HG02870 (cell line): Measurements from ENCODE around the gene ELOVL6.
"Not testable (repeated sequence)": the region's sequence is repeated elsewhere in the genome, so short reads cannot be mapped to it uniquely, and the experiment has no call there.

Experiments
- ATAC-seq: cut with Tn5 transposase; IDR thresholded peaks from one replicate; pipeline ENCODE4 v1.9.1; 2021; ENCODE audit warnings: mild to moderate bottlenecking, moderate library complexity; ENCODE audit not compliant: unreplicated experiment

ELOVL6 gene

DNA sequence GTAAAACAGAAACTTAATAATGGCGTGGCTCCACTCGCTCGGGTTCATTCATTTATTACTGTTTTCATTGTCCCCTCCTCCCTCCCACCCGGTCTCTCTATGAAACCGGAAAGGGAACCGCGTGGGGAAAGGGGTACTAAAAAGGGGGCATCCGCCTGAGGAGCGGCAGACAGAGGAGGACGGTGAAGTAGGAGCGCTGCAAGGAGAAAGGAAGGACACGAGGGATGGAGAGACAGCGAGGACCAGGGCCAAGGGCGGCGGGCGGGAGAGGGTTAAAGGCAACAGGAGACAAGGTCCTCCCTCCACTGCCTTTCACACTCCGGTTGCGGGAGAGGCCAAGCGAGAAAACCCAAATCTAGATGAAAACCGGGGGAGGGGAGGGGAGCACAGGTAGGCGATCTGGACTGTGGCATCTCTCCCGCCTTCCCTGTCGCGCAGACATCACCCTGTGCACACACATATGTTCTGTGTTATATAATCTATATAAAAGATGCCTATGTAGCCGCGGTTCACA lies 829 bp downstream of the ELOVL6 start:
- peak; percentile 3 for ATAC-seq

DNA sequence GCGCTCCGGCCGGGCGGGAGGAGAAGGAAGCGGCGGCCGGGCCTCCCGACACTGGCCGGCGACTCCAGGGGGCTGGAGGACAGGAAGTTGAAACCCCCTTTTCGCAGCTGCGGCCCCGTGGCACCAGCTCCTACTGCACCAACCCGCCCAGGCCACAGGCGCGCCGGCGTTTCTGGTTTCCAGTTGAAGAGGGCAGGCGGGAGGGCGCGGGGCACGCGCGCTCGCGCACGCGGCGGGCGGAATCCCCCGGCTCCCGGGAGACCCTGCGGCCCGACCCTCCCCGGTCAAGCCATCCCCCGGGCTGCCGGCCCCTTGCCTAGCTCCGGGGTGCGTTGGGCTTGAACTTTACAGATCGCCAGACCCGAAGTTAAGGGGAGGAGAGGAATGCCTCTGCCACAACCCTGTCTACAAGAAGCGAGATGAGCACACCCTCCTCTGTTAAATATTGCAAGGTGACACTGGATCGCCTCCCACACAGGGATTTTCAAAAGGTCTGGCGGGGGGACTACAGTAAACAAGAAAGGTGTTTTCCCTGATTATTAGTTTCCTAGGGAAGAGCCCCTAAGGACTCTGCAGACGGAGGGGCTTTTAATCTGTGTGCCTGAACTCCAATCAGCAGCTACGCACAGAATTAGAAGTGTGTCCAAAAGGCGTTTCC lies 1.4 kb downstream of the ELOVL6 start:
- peak; percentile 17 for ATAC-seq

DNA sequence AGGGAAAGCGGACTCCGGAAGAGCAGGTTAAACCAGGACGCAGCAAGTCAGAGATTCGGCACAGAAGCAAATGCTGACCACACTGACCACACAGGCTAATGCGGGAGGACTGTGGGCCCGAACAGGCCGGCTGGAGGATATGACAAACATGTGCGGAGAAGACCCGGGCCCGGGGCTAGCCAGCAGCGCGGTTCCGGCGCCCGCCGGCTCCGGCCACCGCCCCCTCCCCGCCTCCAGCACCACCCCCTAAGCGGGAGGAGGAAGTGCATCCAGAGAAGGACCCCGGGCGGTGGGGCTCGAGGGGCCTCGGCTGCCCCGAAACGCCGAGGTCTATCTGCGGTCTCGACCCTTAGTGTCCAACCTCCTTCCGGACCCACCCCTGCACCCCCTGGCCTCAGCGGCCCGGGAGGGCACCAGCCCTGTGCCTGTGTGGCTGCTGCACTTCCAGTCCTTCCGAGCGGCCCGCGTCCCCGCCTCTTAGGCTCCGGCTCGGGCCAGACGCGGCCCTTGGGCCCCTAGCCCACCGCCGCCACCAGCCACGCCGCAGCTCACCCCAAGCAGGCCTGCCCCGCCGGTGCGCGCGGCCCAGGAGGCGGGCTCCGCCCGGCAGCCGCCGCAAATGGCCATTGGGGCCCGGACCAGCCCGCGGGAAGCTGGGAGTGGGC lies 2.1 kb downstream of the ELOVL6 start:
- peak; percentile 29 for ATAC-seq

DNA sequence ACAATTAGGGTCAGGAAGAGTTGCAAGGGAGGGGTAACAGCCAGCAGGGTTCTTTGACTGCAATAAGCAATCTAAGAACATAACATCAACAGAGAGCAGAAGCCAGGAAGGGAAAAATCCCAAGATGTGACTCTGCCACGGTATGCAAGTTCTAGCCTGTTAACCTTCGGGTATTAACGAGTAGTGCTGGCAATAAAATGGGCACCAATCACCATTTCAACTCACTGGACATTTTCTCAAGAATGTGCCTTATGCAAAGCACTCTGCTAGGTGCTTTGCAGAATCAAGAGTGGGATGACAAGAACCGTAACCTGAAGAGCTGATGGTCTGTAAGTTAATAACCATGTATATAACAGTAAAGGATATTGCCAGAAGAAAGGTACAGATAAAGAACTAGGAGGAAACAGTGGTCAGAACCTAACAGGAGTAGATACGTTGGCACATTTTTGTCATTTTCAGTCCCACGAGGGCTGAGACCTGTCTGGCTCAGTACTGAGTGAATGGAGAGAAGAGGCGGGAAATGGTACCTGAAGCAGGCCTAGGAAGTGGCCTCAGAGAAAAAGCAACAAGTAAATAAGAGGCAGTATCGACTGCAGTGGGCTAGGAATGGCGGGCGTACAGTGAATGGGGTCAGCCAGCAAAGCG lies 2.7 kb downstream of the ELOVL6 start:
- ATAC-seq = peak; percentile 1

DNA sequence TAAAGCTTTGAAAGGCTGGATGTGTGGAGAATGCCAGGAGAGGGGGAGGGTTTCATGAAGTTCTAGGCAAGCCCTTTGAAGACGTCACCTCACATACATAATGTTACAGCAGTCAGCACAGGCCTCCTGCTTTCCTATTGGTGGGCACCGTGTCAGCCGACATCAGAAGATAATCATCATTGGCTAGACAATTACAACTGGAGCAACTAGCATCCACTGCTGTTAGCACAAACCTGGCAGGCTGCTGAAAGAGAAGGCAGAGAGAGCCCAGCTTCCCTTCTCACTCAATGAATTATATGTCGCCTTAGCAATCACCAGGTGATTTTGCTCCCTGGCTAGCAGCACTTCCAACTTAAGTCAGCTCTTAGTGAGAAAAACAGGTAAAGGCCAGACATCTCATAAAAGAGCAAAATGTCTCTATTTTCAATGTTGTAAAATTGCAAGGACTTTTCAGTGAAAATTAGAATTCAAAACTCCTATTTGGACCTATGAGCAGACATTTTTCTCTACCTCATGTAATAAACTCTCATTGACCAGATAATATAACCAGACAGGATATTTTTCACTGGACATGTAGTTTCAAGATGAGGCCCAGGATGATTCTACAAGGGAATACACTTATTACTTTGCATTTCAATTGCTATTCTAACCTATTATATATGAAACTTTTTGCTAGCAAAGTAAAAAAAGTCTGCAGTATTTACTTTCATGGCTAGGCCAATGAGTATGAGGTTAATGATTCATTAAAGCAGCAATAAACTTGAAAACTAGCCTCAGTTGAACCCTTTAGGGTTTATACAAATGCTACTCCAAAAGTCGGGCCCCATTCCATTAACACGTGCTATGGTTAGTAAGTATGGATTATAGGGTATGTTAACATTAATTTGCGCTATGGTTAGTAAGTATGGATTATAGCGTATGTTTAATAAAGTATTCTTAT lies 4.3 kb downstream of the ELOVL6 start:
- peak; percentile 84 for ATAC-seq

DNA sequence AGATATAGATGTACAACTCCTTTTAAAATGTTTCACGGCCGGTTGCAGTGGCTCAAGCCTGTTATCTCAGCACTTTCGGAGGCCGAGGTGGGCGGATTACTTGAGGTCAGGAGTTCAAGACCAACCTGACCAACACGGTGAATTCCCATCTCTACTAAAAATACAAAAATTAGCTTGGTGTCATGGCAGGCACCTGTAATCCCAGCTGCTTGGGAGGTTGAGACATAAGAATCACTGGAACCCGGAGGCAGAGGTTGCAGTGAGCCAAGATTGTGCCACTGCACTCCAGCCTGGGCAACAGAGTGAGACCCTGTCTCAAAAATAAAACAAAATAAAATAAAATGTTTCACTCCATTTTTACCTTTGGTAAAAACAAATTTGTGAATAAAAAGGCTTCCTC lies 5.1 kb downstream of the ELOVL6 start:
- ATAC-seq = not testable (repeated sequence)

DNA sequence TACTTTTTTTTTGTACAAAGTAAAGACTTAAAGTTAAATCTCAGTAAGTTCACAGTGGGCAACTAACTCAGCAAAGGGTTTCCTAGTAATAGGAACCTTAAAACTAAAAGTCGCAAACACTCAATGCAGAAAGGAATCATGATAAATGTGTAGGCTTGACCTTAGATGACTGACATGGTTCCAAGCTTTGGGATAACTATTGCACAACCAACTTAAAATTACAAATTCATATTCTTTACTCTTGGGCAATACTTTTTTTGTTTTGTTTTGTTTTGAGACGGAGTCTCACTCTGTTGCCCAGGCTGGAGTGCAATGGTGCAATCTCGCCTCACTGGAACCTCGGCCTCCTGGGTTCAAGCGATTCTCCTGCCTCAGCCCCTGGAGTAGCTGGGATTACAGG lies 8.2 kb downstream of the ELOVL6 start:
- no peak for ATAC-seq

DNA sequence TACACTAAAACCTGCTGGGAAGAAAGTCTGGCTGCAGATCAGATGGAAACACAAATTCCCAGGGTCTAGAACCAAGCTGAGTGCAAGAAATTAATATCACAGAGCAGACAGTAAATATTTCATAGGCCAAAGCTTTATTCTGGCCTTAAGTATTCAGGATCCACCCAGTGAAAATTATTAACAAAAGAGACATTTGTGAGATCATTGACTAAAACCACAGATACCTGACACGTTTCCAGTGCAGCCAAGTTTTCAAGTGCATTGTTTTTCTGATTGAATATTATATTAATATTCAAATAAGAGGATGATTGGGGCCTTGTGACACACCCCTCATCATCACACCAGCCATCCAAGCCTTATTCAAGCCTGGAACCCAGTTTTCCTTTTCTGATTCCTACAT lies 10.3 kb downstream of the ELOVL6 start:
- ATAC-seq = no peak

DNA sequence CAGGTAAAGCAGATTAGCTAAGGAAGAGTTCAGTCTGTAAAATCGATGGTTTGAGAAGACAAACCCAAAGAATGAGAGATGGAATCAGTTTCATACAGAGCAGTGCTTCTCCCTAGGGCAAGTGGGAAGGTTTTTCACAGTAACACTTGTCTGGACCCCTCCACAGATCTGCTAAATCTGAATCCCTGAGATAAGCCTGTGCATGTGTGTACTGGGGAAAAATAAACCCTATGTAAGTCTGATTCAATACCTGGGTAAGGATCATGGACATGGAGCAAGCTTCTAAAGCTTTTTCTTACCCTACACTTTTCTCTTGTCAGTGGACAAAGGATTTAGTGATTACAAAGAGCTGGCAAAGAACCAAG lies 13.6 kb downstream of the ELOVL6 start:
- ATAC-seq = no peak

DNA sequence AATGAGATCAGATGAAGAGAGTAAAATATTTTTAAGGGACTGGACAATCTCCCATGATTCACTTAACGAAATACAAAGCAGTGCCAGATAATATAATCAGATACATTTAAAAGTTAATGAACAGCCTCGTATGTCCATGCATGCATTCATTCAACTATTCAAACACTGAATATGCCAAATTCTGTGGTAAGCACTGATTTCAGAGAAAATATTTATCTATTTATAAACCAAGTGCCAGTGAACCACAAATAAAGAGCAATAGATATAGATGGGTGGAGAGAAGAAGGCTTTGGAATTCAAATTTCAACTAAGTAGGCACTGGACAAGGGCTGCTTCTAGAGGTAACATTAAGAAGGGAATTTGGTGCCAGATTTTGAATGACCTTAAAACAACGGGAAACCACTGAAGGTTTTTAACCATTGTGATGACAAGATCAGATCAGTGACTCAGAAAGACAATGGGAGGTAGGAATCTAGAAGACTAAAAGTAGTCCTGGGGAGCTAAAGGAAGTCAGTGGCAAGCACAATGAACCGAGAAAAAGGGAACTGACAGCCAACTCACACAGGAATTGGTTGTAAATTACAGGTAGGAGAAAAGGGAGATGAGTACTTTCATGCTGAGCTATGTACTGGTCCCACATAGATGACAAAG lies 14.2 kb downstream of the ELOVL6 start:
- no peak for ATAC-seq

DNA sequence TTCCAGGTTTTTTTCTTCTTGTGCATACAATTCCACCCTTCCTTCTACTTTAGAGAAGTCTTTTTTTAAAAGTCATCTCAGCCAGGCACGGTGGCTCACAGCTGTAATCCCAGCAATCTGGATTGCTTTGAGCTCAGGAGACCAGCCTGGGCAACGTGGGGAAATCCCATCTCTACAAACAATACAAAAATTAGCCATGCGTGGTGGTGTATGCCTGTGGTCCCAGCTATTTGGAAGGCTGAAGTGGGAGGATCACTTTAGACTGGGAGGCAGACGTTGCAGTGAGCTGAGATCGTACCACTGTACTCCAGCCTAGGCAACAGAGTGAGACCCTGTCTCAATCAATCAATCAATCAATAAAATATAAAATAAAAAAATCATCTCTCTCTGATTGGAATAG lies 14.8 kb downstream of the ELOVL6 start:
- no peak for ATAC-seq

DNA sequence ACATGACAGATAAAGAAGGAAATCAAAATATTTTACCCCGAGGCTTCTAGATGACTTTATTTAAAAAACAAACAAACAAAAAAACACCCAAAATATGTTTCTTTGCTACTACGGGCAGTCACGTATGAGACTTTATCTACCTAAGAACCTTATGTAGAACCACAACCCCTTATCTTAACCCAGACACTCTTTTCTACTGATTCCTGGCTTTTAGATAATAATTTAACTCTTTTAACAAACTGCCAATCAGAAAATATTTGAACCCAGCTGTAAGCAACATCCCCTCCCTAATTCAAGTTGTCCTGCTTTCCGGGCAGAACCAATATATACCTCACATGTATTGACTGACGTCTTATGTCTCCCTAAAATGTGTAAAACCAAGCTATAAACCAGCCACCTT lies 15.4 kb downstream of the ELOVL6 start:
- ATAC-seq = no peak

DNA sequence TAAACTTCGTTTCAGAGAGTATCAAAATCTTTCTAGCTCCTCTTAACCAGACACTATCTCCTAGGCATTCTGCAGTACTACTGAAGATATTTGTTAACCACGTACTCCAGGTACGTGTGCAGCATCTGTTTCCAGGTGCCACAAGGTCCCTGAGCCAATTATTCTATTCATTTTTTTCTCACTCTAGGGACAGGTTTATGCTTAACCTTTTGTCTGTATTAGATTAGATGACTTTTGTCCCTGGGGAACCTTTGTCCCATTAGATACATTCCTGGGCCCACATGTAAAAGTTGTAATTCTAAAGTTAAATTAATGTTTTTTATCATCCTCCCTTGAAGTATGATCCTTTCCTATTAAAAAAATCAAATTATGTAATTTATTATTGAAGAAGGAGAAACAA lies 16.5 kb downstream of the ELOVL6 start:
- ATAC-seq = no peak

DNA sequence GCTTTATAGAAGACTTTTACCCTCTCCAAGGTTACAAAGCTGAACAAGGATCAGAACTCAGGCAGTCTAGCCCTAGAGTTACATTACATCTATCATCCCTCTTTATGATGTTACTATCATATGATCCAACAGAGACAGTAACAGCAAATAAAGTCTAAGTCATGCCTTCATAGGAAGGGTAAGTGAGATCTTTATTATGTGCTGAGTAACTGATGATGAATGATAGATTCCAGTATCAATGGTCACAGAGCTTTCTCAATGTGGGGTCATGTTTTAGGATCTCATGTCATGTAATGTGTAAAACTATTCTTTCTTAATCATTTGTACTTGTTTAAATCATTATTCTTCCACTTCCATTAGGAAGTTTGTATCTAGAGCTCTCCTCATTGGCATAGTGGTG lies 22.8 kb downstream of the ELOVL6 start:
- no peak for ATAC-seq

DNA sequence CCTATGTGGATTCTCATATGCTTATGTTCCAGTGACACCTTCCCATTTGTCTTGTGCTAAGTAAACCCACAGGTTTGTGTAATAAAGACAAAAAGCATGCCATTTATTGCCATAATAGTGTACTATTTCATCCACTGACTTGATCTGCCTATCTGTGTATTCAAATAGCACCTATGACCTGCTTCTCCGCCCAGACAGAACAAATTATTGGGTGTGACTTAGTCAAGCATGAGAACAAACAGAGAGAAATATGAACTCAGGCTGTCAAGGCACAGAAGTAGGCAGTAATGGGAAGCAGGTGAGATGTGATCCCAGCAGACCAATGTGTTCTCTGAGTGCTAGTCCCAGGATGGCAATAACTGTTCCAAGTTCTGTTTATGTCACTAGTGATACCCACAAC lies 25.4 kb downstream of the ELOVL6 start:
- no peak for ATAC-seq

DNA sequence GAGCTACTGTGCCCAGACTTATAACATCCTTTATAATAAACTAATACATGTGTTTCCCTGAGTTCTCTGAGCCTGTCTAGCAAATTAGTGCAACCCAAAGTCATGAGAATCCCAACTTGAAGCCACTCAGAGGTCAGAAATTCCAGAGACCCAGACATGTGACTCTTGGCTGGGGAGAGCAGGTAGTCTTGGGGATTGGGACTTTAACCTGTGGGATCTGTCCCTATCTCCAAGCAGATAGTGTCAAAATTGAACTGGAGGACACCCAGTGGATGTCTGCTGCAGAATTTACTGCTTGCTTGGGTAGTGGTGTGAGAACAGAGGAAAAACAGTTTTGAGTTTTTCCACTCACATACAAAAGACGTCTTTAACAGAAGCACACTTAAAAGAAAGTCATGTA lies 26.4 kb downstream of the ELOVL6 start:
- ATAC-seq = no peak

DNA sequence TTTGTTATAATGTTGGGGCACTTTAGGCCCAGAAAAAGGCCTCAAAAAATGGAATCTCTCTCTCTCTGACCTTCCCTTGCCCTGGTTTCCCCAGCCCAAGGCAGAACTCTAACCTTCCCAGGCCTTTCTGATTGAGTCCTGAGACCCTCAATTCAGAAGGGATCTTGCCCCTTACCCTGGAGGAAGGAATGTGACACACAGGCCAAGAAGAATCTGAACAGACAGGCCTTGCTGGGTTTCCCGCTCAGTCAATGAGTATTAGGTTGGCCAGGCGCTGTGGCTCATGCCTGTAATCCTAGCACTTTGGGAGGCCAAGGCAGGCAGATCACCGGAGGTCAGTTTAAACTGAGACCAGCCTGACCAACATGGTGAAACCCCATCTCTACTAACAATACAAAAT lies 27.6 kb downstream of the ELOVL6 start:
- ATAC-seq = no peak

DNA sequence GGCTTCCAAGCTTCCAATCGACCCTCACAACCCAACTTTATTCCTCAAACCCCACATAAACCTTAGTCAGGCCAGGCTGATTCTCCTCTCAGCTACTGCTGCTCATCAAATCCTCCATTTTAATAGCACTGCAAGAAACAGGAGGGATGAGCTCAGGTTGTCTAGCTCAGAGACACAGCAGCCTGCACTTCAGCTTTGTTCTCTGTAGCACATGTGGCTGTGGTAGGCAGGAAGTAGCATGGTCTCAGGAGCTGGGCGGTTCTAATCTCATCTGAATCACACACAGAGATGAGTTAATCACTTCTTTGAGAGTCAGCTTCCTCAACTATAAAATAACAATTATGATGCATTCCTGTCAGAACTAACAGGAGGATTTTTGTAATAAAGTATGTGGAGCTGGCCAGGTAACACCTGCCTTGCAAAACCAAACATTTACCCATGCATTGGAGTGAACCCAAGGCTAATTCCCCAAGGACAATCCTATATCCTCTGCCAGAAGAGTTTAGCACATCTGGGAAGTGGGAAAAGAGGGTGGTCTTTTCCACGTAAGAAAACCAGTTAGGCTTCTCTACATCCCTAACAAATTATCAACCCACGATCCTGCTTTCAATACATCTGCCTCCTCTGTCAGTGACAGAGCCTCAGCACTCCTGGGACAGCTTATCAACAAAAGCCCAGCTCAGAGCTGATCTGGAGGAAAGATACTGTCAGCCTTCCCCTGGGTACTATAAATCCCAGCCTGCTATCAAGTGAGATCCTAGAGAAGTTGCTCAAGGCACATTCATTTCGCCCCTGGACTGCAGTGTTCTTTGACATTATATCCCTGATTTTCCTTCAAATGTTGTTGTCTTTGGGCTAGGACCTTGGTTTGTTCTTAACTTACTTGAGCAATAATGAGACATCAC lies 32.8 kb downstream of the ELOVL6 start:
- ATAC-seq = no peak

DNA sequence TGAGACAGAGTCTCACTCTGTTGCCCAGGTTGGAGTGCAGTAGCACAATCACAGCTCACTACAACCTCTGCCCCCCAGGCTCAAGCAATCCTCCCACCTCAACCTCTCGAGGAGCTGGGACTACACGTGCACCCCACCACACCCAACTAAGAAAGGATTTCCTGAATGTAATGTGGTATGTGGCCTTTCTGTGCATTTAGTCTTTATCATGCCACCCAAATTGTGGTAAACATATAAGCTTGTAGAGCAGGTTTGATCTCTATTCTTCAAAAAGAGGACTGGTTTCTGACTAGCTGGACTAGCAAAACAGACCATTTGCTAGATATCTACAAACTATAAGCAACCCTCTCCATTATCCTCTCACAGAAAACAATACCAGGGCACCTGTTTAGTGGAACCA lies 33.6 kb downstream of the ELOVL6 start:
- no peak for ATAC-seq

DNA sequence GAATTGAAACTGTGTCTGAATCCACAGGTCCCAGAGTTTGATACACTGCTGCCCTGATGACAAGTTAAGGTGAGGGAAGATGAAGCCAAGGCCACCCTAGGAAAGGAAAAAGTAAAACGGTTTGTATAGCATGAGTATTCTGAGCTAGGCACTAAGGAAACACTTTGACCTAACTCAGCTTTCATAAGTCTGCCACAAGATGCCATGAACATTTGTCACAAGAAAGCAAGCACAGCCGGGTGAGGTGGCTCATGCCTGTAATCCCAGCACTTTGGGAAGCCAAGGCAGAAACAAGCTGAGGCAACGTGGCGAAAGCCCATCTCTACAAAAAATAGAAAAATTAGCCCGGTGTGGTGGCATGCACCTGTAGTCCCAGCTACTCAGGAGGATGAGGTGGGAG lies 34.2 kb downstream of the ELOVL6 start:
- no peak for ATAC-seq
